Measurements from ENCODE around the gene SAV1.

DNA sequence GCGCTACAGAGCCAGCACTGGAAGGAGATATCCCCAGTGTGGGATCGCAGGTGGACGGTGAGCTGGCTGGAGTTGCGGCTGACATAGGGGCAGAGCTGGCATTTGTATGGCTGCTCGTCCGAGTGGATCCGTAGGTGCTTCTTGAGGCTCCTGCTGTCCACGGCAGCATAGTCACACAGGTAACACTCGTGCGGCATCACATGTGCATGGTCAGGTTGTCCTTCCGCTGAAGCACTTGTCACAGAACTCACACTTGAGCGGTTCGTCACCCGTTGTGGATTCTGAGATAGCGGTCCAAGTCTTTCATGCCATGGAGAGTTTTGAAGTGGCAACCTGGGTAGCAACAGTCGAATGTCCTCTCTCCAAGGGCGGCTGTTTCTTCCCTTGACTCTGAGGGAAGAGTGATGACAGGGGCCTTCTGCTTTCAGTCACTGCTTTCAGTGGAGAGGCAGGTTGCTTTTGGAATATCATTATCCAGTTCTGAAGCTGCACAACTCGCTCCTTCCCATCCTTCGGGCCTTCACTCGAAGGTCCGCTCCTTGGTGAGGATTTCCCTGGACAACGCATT, 37.0 kb upstream of the SAV1 start:
- TF ChIP-seq CTCF (IDR thresholded peaks at IDR 0.05; ENCODE audit: poor library complexity) (no peak), EZH2 (IDR thresholded peaks at IDR 0.05; ENCODE audit: borderline replicate concordance) (no peak)

All from hepatocyte (in vitro differentiated cells).